HUES64 (cell line): Measurements from ENCODE around the gene KCNAB2.
"Not testable (repeated sequence)": the region's sequence is repeated elsewhere in the genome, so short reads cannot be mapped to it uniquely, and the experiment has no call there.

Experiments
- H3K27ac ChIP-seq: 2 replicates; pipeline ENCODE4 v1.7.0; 2013; ENCODE audit warnings: low read depth, low read length, inconsistent platforms
- H3K27me3 ChIP-seq: 2 replicates; pipeline ENCODE4 v1.6.1; 2013; ENCODE audit warnings: mild to moderate bottlenecking, low read length; ENCODE audit not compliant: insufficient read depth
- H3K36me3 ChIP-seq: 2 replicates; pipeline ENCODE4 v1.6.1; 2013; ENCODE audit warnings: mild to moderate bottlenecking, low read length; ENCODE audit not compliant: insufficient read depth
- H3K4me1 ChIP-seq: 2 replicates; pipeline ENCODE4 v1.6.1; 2013; ENCODE audit warnings: mild to moderate bottlenecking, low read length, moderate library complexity; ENCODE audit not compliant: insufficient read depth
- H3K4me3 ChIP-seq: 2 replicates; pipeline ENCODE4 v1.5.1; 2013; ENCODE audit warnings: mild to moderate bottlenecking, low read length, moderate library complexity
- H3K9ac ChIP-seq: 2 replicates; pipeline ENCODE4 v1.6.1; 2013; ENCODE audit warnings: mild to moderate bottlenecking, low read depth, low read length
- H3K9me3 ChIP-seq: 2 replicates; pipeline ENCODE4 v1.6.1; 2013; ENCODE audit warnings: low read depth, low read length; ENCODE audit not compliant: insufficient read depth
- WGBS: fragments of 150-250, 120-280 bp; methylation state at CpG from one replicate; pipeline ENCODE4 v1.1.7; 2013; ENCODE audit warnings: missing lambda C conversion rate; 5-methylcytosine and 5-hydroxymethylcytosine counted together

KCNAB2 gene

DNA sequence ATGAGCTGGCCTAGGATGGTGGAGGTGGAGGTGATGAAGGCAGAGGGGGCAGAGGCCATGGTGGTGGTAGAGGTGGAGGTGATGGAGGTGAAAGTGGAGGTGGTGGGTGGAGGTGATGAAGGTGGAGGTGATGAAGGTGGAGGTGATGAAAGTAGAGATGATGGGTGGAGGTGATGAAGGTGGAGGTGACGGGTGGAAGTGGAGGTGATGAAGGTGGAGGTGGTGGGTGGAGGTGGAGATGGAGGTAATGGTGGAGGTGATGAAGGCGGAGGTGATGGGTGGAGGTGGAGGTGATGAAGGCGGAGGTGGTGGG is 33.8 kb upstream of the KCNAB2 start:
- Histone ChIP-seq H3K4me3 (no peak overlapping the region), H3K27ac (no peak overlapping the region), H3K27me3 (no peaks in the 10 kb centered on the region), H3K9ac (no peak overlapping the region), H3K9me3 (no peaks in the 10 kb centered on the region), H3K36me3 (no peaks in the 10 kb centered on the region), H3K4me1 (no peaks in the 10 kb centered on the region)
- WGBS, result 84% methylated on average over 3 of the region's 3 CpGs

DNA sequence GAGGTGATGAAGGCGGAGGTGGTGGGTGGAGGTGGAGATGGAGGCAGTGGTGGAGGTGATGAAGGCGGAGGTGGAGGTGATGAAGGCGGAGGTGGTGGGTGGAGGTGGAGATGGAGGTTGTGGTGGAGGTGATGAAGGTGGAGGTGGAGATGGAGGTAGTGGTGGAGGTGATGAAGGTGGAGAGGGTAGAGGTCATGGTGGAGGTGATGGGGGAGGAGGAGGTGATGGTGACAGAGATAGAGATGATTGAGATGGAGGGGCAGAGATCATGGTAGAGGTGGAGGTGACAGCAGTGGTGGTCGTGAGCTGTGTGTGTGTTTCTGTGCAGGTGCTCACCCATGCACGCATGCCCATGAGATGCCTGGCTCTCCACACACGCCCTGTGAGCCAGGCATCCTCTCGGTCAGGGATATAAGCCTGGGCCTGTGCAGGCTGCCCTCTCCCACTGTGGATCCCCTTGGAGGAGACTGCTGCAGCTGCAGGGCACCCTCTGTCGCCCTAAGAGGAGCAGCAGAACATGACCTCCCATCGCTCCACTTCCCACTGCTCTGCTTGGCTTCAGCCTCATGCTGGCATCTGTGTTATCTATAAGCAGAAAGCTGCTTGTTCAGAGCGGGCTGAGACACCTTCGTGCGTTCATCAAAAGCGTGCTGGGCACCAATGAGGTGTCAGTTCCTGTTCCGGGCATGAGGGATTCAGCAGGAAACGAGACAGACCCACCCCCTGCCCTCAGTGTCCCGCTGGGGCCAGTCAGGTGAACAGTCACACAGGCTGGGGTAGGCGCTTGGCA is 33.0 kb upstream of the KCNAB2 start:
- H3K27ac ChIP-seq, result no peak overlapping the region
- no peaks in the 10 kb centered on the region for H3K36me3 ChIP-seq
- no peaks in the 10 kb centered on the region for H3K9me3 ChIP-seq
- 92% methylated on average over 17 of the region's 17 CpGs for WGBS
- H3K27me3 ChIP-seq, result no peaks in the 10 kb centered on the region
- H3K4me1 ChIP-seq, result no peaks in the 10 kb centered on the region
- no peak overlapping the region for H3K4me3 ChIP-seq
- H3K9ac ChIP-seq, result no peak overlapping the region

GRCh38 chr1:6013491-6013890 is 32.2 kb upstream of the KCNAB2 start:
- no peak overlapping the region for H3K27ac ChIP-seq
- no peaks in the 10 kb centered on the region for H3K9me3 ChIP-seq
- H3K27me3 ChIP-seq, result no peaks in the 10 kb centered on the region
- H3K4me1 ChIP-seq, result no peaks in the 10 kb centered on the region
- H3K9ac ChIP-seq, result no peak overlapping the region
- H3K4me3 ChIP-seq, result no peak overlapping the region
- no peaks in the 10 kb centered on the region for H3K36me3 ChIP-seq
- 81% methylated on average over 12 of the region's 12 CpGs for WGBS

GRCh38 chr1:6014130-6014999 is 31.3 kb upstream of the KCNAB2 start:
- Histone ChIP-seq H3K4me3 (no peak overlapping the region), H3K27me3 (no peaks in the 10 kb centered on the region), H3K36me3 (no peaks in the 10 kb centered on the region), H3K27ac (no peak overlapping the region), H3K9me3 (no peaks in the 10 kb centered on the region), H3K9ac (no peak overlapping the region), H3K4me1 (no peaks in the 10 kb centered on the region)
- 94% methylated on average over 19 of the region's 19 CpGs for WGBS

DNA sequence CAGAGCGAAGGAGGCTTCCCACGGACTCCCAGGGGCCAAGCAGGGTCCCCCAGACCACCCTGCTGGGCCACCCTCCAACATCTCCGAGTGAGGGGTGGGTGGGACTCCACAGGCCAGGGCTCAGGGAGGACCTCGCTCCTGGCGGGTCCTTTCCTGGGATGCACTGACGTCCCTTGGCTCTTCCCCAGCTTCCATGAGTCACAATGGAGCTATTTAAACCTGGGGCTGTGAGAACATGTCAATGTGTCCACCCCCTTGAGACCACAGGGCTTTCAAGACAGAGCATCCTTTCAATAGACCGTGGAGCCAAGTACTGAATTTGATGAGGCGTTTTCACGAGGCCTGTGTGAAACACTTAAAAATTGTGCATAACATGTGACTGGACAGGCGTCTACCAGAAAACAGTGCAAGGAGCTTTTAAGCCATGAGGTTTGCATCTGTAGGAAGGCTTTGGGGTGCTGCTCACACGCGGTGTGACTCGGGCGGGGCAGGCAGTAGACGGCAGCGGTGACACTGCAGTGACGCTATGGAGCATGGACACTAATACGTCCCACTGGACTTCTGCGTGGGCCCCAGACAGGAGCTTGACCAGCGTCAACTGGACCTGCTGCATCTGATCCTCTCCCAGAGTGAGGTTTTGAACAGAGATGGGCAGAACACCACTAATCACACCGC is 29.4 kb upstream of the KCNAB2 start:
- no peak overlapping the region for H3K27ac ChIP-seq
- H3K36me3 ChIP-seq, result no peaks in the 10 kb centered on the region
- H3K9ac ChIP-seq, result no peak overlapping the region
- H3K9me3 ChIP-seq, result no peaks in the 10 kb centered on the region
- WGBS, result 92% methylated on average over 21 of the region's 21 CpGs
- H3K4me1 ChIP-seq, result no peaks in the 10 kb centered on the region
- no peaks in the 10 kb centered on the region for H3K27me3 ChIP-seq
- H3K4me3 ChIP-seq, result no peak overlapping the region

GRCh38 chr1:6017654-6018053 is 28.0 kb upstream of the KCNAB2 start:
- not testable (repeated sequence) for H3K9me3 ChIP-seq, H3K36me3 ChIP-seq, H3K4me3 ChIP-seq, H3K27ac ChIP-seq, H3K27me3 ChIP-seq, H3K4me1 ChIP-seq, H3K9ac ChIP-seq
- 95% methylated on average over 7 of the region's 7 CpGs for WGBS

DNA sequence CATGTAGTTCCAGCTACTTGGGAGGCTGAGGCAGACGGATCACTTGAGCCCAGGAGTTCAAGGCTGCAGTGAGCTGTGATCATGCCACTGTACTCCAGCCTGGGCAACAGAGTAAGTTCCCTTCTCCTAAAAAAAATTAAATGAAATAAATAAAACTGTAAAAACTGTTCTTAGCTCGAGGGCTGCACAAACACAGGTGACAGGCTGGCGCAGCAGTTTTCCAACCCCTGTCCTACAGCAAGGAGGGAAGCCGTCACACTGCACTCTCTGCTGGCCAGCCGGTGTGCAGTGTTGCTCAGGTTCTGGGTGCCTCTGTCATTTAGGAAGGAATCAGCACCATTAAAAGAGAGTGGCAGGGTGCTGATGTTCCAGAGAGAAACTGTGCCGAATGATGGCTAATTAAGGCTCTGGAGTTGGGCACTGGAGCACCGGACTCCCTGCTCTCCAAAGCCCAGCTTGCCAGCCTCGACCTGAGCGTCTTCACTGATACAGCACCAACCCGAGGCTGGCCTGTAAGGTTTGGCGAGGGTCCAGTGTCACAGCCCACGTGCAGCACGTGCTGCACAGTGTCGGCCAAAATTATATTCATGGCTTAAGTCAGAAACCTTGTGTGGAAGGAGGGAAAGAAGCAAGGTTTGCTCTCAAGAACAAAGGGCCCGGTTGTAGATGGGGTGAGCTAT is 26.4 kb upstream of the KCNAB2 start:
- H3K4me3 ChIP-seq, result no peak overlapping the region
- no peak overlapping the region for H3K27ac ChIP-seq
- no peaks in the 10 kb centered on the region for H3K27me3 ChIP-seq
- no peaks in the 10 kb centered on the region for H3K36me3 ChIP-seq
- 90% methylated on average over 15 of the region's 15 CpGs for WGBS
- no peak overlapping the region for H3K9ac ChIP-seq
- H3K9me3 ChIP-seq, result no peaks in the 10 kb centered on the region
- H3K4me1 ChIP-seq, result no peaks in the 10 kb centered on the region

DNA sequence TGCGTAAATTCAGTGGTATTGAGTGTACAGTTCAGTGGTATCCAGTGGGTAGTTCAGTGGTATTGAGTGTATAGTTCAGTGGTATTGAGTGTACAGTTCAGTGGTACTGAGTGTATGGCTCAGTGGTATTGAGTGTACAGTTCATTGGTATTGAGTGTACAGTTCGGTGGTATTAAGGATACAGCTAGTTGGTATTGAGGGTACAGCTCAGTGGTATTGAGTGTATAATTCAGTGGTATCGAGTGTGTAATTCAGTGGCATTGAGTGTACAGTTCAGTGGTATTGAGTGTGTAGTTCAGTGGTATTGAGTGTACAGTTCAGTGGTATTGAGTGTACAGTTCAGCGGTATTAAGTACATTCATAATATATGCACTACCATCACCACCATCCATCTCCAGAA is 23.5 kb upstream of the KCNAB2 start:
- no peak overlapping the region for H3K27ac ChIP-seq
- peaks cover 3% of the 10 kb centered on the region; the same call in 1 of the 2 replicates for H3K4me1 ChIP-seq
- H3K36me3 ChIP-seq, result no peaks in the 10 kb centered on the region
- H3K4me3 ChIP-seq, result no peak overlapping the region
- no peaks in the 10 kb centered on the region for H3K27me3 ChIP-seq
- WGBS, result 81% methylated on average over 4 of the region's 4 CpGs
- no peak overlapping the region for H3K9ac ChIP-seq
- H3K9me3 ChIP-seq, result no peaks in the 10 kb centered on the region

GRCh38 chr1:6023346-6023745 is 22.3 kb upstream of the KCNAB2 start:
- no peaks in the 10 kb centered on the region for H3K27me3 ChIP-seq
- H3K4me1 ChIP-seq, result peaks cover 3% of the 10 kb centered on the region; the same call in 1 of the 2 replicates
- no peak overlapping the region for H3K27ac ChIP-seq
- H3K9ac ChIP-seq, result no peak overlapping the region
- no peak overlapping the region for H3K4me3 ChIP-seq
- 79% methylated on average over 5 of the region's 5 CpGs for WGBS
- no peaks in the 10 kb centered on the region for H3K36me3 ChIP-seq
- H3K9me3 ChIP-seq, result no peaks in the 10 kb centered on the region

DNA sequence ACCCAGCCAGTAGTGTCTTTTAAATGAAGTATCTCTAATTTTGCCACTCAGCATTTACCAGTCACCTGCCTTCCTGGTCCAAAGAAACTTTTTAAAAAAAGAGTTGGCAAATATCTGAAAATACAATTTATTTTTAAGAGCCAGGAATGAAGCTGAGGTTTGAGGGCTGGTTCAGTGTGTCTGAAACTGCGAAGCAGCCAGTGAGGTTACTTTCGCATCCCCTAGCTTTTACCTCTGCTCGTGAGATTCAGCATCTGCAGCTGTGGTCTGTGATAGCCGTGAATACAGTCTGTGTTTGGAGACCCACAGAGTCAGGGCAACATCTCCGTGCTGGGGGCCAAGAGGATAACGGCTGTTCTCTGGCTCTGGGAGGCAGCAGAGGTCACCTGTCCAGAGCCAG is 21.3 kb upstream of the KCNAB2 start:
- no peaks in the 10 kb centered on the region for H3K27me3 ChIP-seq
- H3K4me1 ChIP-seq, result peaks cover 3% of the 10 kb centered on the region; the same call in 1 of the 2 replicates
- H3K27ac ChIP-seq, result no peak overlapping the region
- 90% methylated on average over 6 of the region's 6 CpGs for WGBS
- H3K36me3 ChIP-seq, result no peaks in the 10 kb centered on the region
- H3K4me3 ChIP-seq, result no peak overlapping the region
- H3K9ac ChIP-seq, result no peak overlapping the region
- no peaks in the 10 kb centered on the region for H3K9me3 ChIP-seq
